GM13976 (cell line): Measurements from ENCODE around the gene DTWD2.
"Not testable (repeated sequence)": the region's sequence is repeated elsewhere in the genome, so short reads cannot be mapped to it uniquely, and the experiment has no call there.

Experiments used
- DNase-seq: peaks from one replicate; pipeline ENCODE4 v3.0.0; 2012; ENCODE audit warnings: low spot score
- in situ Hi-C: fragments of 300-500 bp; cut with MboI; formaldehyde crosslinking; loops from one replicate; pipeline ENCODE4 v1.12.0; 2022; ENCODE audit warnings: low sequenced_read_pairs, mixed read lengths, inconsistent platforms; ENCODE audit not compliant: unreplicated experiment
- TF ChIP-seq, protein P1 (sequence below): IDR thresholded peaks from 2 replicates; pipeline ENCODE4 v1.5.1; 2012; ENCODE audit warnings: borderline replicate concordance, mild to moderate bottlenecking; ENCODE audit not compliant: insufficient read depth; ENCODE audit errors: extremely low read depth, missing control alignments, control extremely low read depth

The DTWD2 gene

DNA sequence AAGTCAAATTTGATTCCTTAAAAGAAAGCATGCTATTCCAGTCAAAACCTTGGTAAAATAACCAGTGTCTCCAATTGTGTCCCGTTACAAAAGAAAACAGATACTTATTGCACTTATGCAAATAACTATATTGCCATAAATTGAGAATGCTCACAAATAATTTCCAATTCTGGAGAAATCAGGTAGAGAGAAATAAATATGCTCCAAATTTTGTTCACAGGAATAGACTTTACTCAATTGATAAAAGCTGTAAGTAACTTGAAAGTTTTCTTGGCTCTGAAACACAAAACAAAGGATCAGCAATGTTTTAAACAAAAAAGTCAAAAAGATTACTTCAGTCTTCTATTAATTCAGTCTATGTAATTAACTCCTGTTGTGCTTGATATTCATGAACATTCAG lies 7.8 kb upstream of the DTWD2 start:
- TF ChIP-seq, protein P1, sequence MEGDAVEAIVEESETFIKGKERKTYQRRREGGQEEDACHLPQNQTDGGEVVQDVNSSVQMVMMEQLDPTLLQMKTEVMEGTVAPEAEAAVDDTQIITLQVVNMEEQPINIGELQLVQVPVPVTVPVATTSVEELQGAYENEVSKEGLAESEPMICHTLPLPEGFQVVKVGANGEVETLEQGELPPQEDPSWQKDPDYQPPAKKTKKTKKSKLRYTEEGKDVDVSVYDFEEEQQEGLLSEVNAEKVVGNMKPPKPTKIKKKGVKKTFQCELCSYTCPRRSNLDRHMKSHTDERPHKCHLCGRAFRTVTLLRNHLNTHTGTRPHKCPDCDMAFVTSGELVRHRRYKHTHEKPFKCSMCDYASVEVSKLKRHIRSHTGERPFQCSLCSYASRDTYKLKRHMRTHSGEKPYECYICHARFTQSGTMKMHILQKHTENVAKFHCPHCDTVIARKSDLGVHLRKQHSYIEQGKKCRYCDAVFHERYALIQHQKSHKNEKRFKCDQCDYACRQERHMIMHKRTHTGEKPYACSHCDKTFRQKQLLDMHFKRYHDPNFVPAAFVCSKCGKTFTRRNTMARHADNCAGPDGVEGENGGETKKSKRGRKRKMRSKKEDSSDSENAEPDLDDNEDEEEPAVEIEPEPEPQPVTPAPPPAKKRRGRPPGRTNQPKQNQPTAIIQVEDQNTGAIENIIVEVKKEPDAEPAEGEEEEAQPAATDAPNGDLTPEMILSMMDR = no peak
- DNase-seq = no peak
- in situ Hi-C loops = loop anchor here (25.0 kb wide), 1 partner anchor 741 kb away; no protein-coding TSS in a partner anchor

DNA sequence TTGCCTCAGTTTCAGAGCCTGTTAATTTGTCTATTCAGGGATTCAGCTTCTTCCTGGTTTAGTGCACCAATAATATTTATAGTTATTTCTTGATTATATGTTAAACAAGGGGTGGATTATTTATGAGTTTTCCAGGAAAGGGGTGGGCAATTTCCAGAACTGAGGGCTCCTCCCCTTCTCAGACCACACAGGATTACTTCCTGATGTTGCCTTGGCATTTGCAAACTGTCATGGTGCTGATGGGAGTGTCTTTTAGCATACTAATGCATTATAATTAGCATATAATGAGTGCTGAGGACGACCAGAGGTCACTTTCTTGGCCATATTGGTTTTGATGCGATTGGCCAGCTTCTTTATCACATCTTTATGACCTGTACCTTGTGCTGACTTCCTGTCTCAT lies 6.2 kb upstream of the DTWD2 start:
- TF ChIP-seq, protein P1 = no peak
- DNase-seq = no peak
- in situ Hi-C loops = loop anchor here (25.0 kb wide), 1 partner anchor 743 kb away; no protein-coding TSS in a partner anchor

DNA sequence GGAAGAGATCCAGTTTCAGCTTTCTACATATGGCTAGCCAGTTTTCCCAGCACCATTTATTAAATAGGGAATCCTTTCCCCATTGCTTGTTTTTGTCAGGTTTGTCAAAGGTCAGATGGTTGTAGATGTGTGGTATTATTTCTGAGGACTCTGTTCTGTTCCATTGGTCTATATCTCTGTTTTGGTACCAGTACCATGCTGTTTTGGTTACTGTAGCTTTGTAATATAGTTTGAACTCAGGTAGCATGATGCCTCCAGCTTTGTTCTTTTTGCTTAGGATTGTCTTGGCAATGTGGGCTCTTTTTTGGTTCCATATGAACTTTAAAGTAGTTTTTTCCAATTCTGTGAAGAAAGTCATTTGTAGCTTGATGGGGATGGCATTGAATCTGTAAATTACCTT lies 4.8 kb upstream of the DTWD2 start:
- DNase-seq = not testable (repeated sequence)

DNA sequence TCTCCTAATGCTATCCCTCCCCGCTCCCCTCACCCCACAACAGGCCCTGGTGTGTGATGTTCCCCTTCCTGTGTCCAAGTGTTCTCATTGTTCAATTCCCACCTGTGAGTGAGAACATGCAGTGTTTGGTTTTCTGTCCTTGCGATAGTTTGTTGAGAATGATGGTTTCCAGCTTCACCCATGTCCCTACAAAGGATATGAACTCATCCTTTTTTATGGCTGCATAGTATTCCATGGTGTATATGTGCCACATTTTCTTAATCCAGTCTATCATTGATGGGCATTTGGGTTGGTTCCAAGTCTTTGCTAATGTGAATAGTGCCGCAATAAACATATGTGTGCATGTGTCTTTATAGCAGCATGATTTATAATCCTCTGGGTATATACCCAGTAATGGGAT lies 3.7 kb upstream of the DTWD2 start:
- in situ Hi-C loops = loop anchor here (25.0 kb wide), 1 partner anchor 745 kb away; no protein-coding TSS in a partner anchor
- not testable (repeated sequence) for DNase-seq

More for the DNA sequence above, 4.8 kb upstream of the DTWD2 start:
- in situ Hi-C loops = loop anchor here (25.0 kb wide), 1 partner anchor 744 kb away; no protein-coding TSS in a partner anchor

DNA sequence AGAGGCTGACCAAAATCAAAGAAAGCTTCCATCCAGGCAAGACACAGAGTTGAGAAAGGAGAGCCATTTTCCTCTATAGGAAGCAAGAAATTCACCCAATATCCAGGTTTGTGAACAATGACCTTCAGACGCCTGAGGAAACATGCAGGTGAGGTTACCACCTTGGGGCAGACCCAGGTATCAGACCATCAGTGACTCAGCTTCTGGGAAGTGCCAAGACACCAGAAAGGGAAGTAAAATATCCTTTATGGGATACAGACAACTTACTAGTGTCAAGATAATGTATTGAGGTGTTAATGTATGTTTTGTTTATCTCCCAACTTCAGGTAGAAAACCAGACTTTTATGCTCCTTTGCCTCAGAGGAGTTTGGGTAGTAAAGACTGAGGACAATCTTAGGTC lies 2.2 kb upstream of the DTWD2 start:
- in situ Hi-C loops = loop anchor here (25.0 kb wide), 1 partner anchor 747 kb away; no protein-coding TSS in a partner anchor
- DNase-seq = no peak
- TF ChIP-seq, protein P1 = no peak

DNA sequence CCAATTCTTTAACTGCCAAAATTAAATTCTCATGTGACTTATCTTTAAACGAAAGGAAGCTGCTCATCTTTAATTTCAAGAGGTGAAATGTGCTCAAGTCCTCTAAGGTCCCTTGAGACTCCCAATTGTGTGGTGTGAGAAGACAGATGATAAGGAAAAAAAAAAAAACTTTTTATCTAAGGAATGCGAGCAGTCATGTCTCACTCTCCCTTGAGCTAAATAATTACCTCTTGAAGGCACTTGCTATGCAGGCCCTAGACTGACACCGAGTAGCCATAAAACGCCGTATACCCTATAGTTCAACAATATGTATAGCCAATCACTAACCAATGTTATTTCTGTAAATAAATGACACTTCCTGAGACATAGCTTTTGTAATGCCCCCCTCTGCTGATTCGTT lies 1.5 kb upstream of the DTWD2 start:
- DNase-seq = no peak
- TF ChIP-seq, protein P1 = no peak
- in situ Hi-C loops = loop anchor here (25.0 kb wide), 1 partner anchor 747 kb away; no protein-coding TSS in a partner anchor

DNA sequence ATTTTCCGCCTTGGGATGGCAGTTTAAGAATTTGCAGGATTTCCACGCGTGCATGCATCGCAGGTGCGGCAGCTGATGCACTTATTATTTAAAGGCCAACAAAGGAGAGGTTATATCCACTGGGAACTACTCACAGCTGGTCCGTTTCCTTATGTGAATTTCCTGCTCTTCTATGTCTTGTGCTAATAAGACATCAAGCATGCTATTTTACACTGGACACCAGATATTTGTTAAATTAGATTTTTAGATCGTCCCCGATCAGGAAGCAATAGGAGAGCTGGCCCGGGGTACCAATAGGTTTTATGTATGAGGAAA lies 476 bp upstream of the DTWD2 start:
- TF ChIP-seq, protein P1 = no peak
- in situ Hi-C loops = loop anchor here (25.0 kb wide), 1 partner anchor 748 kb away; no protein-coding TSS in a partner anchor
- DNase-seq = no peak

DNA sequence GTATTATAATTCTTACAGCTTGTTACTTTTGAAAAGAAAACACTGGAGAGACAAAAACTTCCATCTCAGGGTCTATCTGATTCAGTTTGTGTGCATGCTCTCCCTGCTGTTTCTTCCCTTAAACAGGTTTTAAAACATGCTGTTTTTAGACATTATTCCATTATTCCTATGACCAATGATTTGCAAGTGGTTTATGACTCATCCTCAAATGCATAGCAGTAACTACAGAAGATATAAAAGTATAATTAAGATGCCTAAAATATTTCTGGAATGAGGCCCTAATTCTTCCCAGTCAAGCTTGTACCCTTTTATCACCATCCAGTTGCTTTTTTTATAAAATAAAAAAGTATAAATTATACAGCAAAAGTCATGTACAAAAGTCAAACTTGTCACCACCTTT lies 3.7 kb downstream of the DTWD2 start:
- TF ChIP-seq, protein P1 = no peak
- no peak for DNase-seq
- in situ Hi-C loops = loop anchor here (25.0 kb wide), 1 partner anchor 753 kb away; no protein-coding TSS in a partner anchor
